Measurements from ENCODE around the gene EVC2. TPM values are rescaled to one million over a fixed set of nuclear protein-coding genes. Genes with fewer than 3 reads are reported as not detected.

The EVC2 gene
- total RNA-seq, 1 experiment from 2014 or later, result 7.8 TPM

GRCh38 chr4:5703831-5704230 lies 4.5 kb downstream of the EVC2 start:
- Histone ChIP-seq H3K79me1 (ENCODE audit: insufficient read depth, low read depth, low read length, poor library complexity, severe bottlenecking) (no peaks in the 10 kb centered on the region), H3K4me1 (ENCODE audit: insufficient read depth, low read length) (no peaks in the 10 kb centered on the region), H4K5ac (ENCODE audit: insufficient read length, low read depth, low read length) (no peak overlapping the region), H4K8ac (replicated peaks; ENCODE audit: insufficient read length, low read depth, low read length) (no peak overlapping the region), H3K9ac (ENCODE audit: extremely low read depth, insufficient read length, low read length) (no peak overlapping the region), H3K23ac (ENCODE audit: insufficient read length, low read depth, low read length) (no peak overlapping the region), H3K4ac (ENCODE audit: low read depth, low read length) (no peak overlapping the region), H4K20me1 (ENCODE audit: control insufficient read depth, insufficient read depth, insufficient read length) (no peaks in the 10 kb centered on the region), H4K91ac (ENCODE audit: insufficient read length, low read depth, low read length) (no peak overlapping the region), H3K4me2 (ENCODE audit: insufficient read depth, insufficient read length, low read length) (no peak overlapping the region), H3K14ac (ENCODE audit: insufficient read depth, low read length) (no peak overlapping the region), H3K56ac (ENCODE audit: insufficient read length, low read depth, low read length) (no peak overlapping the region), H3K23me2 (ENCODE audit: insufficient read length, low read depth, low read length, poor library complexity, severe bottlenecking) (peaks cover 14% of the 10 kb centered on the region), H3K18ac (ENCODE audit: insufficient read length, low read depth, low read length) (no peak overlapping the region), H2BK120ac (ENCODE audit: low read depth, low read length, poor library complexity, severe bottlenecking) (no peak overlapping the region), H3K27me3 (ENCODE audit: insufficient read depth, low read length) (no peaks in the 10 kb centered on the region), H2AFZ (ENCODE audit: low read length) (no peak overlapping the region), H2BK20ac (ENCODE audit: low read depth, low read length, poor library complexity, severe bottlenecking) (no peak overlapping the region), H2BK5ac (ENCODE audit: insufficient read length, low read length) (no peak overlapping the region), H3K79me2 (ENCODE audit: insufficient read depth, low read length) (no peaks in the 10 kb centered on the region), H3K9me3 (ENCODE audit: control insufficient read depth, low read depth, low read length) (peaks cover 10% of the 10 kb centered on the region), H3T11ph (ENCODE audit: low read length) (no peak overlapping the region), H2BK12ac (ENCODE audit: insufficient read length, low read depth, low read length) (no peak overlapping the region), H2BK15ac (ENCODE audit: low read depth, low read length) (no peak overlapping the region), H2AK5ac (ENCODE audit: insufficient read length, low read length) (no peak overlapping the region), H3K27ac (ENCODE audit: insufficient read length, low read depth, low read length) (no peak overlapping the region)
- peaks cover 16 to 30% (median 29%) of the 10 kb centered on the region in 3 experiments for H3K36me3 Mint-ChIP-seq (ENCODE audit: insufficient read depth in 1 of 3, low read depth in 3 of 3)
- H3K4me3 Mint-ChIP-seq, result no peak overlapping the region
- H3K27ac Mint-ChIP-seq, result no peak overlapping the region
- TF ChIP-seq, protein P1, sequence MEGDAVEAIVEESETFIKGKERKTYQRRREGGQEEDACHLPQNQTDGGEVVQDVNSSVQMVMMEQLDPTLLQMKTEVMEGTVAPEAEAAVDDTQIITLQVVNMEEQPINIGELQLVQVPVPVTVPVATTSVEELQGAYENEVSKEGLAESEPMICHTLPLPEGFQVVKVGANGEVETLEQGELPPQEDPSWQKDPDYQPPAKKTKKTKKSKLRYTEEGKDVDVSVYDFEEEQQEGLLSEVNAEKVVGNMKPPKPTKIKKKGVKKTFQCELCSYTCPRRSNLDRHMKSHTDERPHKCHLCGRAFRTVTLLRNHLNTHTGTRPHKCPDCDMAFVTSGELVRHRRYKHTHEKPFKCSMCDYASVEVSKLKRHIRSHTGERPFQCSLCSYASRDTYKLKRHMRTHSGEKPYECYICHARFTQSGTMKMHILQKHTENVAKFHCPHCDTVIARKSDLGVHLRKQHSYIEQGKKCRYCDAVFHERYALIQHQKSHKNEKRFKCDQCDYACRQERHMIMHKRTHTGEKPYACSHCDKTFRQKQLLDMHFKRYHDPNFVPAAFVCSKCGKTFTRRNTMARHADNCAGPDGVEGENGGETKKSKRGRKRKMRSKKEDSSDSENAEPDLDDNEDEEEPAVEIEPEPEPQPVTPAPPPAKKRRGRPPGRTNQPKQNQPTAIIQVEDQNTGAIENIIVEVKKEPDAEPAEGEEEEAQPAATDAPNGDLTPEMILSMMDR (conservative IDR thresholded peaks at IDR 0.05), result no peak
- H3K4me1 Mint-ChIP-seq, result peaks cover 10 to 15% of the 10 kb centered on the region in 2 experiments
- peaks cover 13% of the 10 kb centered on the region for H3K27me3 Mint-ChIP-seq (ENCODE audit: low read depth)
- H3K9me3 Mint-ChIP-seq, result peaks cover 12 to 17% of the 10 kb centered on the region in 2 experiments
- no peak for DNase-seq
- WGBS (ENCODE audit: extremely low coverage, insufficient read length, low lambda C conversion rate), result no CpG with 5 or more reads among the region's 5 CpGs
